ENCODE results near the gene KIAA0586. TPM values are rescaled to one million over a fixed set of nuclear protein-coding genes. Genes with fewer than 3 reads are reported as not detected.

KIAA0586 gene
- total RNA-seq, 1 experiment from 2014 or later, result 23.5 TPM

DNA sequence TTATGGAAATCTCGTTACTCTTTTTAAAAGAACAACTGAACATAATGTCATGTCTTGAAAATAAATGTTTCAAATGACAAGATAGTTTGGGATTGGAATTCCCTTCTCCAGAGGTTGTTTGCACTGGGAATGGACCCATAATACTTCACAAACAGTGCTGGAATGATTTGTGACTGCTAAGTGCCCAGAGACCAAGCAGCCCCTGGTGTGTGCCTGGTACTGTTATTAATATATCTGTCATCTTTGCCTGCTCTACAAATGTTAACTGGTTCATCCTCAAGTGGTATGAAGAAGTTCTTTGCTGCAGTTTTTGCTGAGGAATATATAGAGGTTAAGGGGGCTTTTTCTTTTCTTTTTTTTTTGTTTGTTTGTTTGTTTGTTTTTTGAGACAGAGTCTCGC, 145.3 kb downstream of the KIAA0586 start (continued):
- no peak for TF ChIP-seq HMGXB4 (CRISPR knock-in tag; IDR thresholded peaks at IDR 0.05)
- TF ChIP-seq CREM (CRISPR knock-in tag; IDR thresholded peaks at IDR 0.05), result no peak
- no peak for TF ChIP-seq CREB1 (CRISPR knock-in tag; IDR thresholded peaks at IDR 0.05)
- TF ChIP-seq ZNF121 (CRISPR knock-in tag; IDR thresholded peaks at IDR 0.05), result no peak
- TF ChIP-seq, protein P1, sequence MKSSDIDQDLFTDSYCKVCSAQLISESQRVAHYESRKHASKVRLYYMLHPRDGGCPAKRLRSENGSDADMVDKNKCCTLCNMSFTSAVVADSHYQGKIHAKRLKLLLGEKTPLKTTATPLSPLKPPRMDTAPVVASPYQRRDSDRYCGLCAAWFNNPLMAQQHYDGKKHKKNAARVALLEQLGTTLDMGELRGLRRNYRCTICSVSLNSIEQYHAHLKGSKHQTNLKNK (CRISPR knock-in tag; IDR thresholded peaks at IDR 0.05), result no peak

DNA sequence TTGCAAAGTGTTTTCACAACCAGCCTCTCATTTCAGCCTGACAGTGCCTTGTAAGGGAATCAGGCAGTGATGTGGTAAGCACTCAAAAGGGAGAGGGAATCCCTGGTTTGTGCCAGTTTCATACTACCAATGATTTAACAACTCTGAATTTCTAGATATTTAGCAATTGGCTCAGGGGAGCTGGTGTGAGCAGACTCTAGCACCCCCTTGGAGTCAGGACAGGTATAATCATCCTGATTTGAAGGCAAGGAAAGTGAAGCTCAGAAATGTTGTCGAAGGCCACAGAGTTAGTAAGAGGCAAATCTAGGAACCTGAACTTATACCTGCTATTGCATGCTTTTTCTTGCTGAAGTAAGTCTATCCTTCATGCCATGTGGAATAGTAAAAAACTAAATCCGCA, 147.1 kb downstream of the KIAA0586 start:
- H3K36me3 Mint-ChIP-seq, result no peaks in the 10 kb centered on the region
- CTCF ChIA-PET, result interaction anchor here (0.6 to 1.6 kb wide), 26 partner anchors 9 to 481 kb away, joined by 3 to 44 read pairs (median 4); partner anchors contain the start of gene DACT1
- peak; percentile 84 for ATAC-seq
- H3K4me1 Mint-ChIP-seq, result peaks cover 14% of the 10 kb centered on the region
- no peak overlapping the region for H3K27ac Mint-ChIP-seq
- H3K9me3 Mint-ChIP-seq, result no peaks in the 10 kb centered on the region
- POLR2A ChIA-PET, result interaction anchor here (0.7 kb wide), 1 partner anchor 24 kb away, joined by 3 read pairs; no protein-coding TSS in a partner anchor
- no peak overlapping the region for H3K4me3 Mint-ChIP-seq
- TF ChIP-seq ZNF416 (CRISPR knock-in tag; IDR thresholded peaks at IDR 0.05) (no peak), PREB (CRISPR knock-in tag; IDR thresholded peaks at IDR 0.05; ENCODE audit: borderline replicate concordance) (no peak), SP1 (CRISPR knock-in tag; conservative IDR thresholded peaks at IDR 0.05) (no peak), NFYB (CRISPR knock-in tag; conservative IDR thresholded peaks at IDR 0.05; ENCODE audit: low read depth) (no peak), ZNF425 (CRISPR knock-in tag; conservative IDR thresholded peaks at IDR 0.05) (no peak), FOXK1 (CRISPR knock-in tag; IDR thresholded peaks at IDR 0.05) (no peak), AR (CRISPR knock-in tag; IDR thresholded peaks at IDR 0.05) (no peak), IRF2 (CRISPR knock-in tag; IDR thresholded peaks at IDR 0.05; ENCODE audit: borderline replicate concordance, low read depth) (no peak), NFE2L1 (CRISPR knock-in tag; IDR thresholded peaks at IDR 0.05) (no peak), ZNF232 (CRISPR knock-in tag; IDR thresholded peaks at IDR 0.05) (no peak), ZNF423 (CRISPR knock-in tag; IDR thresholded peaks at IDR 0.05) (no peak), ELF4 (CRISPR knock-in tag; IDR thresholded peaks at IDR 0.05; ENCODE audit: low read depth) (no peak)
- TF ChIP-seq, protein P2, sequence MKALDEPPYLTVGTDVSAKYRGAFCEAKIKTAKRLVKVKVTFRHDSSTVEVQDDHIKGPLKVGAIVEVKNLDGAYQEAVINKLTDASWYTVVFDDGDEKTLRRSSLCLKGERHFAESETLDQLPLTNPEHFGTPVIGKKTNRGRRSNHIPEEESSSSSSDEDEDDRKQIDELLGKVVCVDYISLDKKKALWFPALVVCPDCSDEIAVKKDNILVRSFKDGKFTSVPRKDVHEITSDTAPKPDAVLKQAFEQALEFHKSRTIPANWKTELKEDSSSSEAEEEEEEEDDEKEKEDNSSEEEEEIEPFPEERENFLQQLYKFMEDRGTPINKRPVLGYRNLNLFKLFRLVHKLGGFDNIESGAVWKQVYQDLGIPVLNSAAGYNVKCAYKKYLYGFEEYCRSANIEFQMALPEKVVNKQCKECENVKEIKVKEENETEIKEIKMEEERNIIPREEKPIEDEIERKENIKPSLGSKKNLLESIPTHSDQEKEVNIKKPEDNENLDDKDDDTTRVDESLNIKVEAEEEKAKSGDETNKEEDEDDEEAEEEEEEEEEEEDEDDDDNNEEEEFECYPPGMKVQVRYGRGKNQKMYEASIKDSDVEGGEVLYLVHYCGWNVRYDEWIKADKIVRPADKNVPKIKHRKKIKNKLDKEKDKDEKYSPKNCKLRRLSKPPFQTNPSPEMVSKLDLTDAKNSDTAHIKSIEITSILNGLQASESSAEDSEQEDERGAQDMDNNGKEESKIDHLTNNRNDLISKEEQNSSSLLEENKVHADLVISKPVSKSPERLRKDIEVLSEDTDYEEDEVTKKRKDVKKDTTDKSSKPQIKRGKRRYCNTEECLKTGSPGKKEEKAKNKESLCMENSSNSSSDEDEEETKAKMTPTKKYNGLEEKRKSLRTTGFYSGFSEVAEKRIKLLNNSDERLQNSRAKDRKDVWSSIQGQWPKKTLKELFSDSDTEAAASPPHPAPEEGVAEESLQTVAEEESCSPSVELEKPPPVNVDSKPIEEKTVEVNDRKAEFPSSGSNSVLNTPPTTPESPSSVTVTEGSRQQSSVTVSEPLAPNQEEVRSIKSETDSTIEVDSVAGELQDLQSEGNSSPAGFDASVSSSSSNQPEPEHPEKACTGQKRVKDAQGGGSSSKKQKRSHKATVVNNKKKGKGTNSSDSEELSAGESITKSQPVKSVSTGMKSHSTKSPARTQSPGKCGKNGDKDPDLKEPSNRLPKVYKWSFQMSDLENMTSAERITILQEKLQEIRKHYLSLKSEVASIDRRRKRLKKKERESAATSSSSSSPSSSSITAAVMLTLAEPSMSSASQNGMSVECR (CRISPR knock-in tag; IDR thresholded peaks at IDR 0.05; ENCODE audit: borderline replicate concordance), result no peak
- TF ChIP-seq, protein P1 (CRISPR knock-in tag; IDR thresholded peaks at IDR 0.05), result no peak
- DNase-seq (ENCODE audit: low spot score), result no peak
- H3K27me3 Mint-ChIP-seq (ENCODE audit: low read depth), result no peaks in the 10 kb centered on the region
